ENCODE results near the gene DPYSL5. TPM values are rescaled to one million over a fixed set of nuclear protein-coding genes. Genes with fewer than 3 reads are reported as not detected.
A peak's percentile ranks its signal among the peaks of the same experiment; 100 is the strongest.

DPYSL5 gene
- polyA plus RNA-seq, 3 donors: not detected

- Histone ChIP-seq H3K27ac (ENCODE audit: low read depth in 1 of 2, low read length in 2 of 2) (no peak overlapping the region), H3K79me2 (ENCODE audit: insufficient read depth, low read length) (no peaks in the 10 kb centered on the region), H3K4me1 (ENCODE audit: control insufficient read depth in 1 of 2, insufficient read depth in 2 of 2, low read length in 2 of 2) (peaks cover 16 to 25% of the 10 kb centered on the region in 2 donors), H3K9ac (ENCODE audit: insufficient read depth, low read length, poor library complexity, severe bottlenecking) (no peak overlapping the region), H3K36me3 (replicated peaks in 1 of 2; ENCODE audit: control insufficient read depth in 1 of 2, insufficient read depth in 2 of 2, low read length in 2 of 2) (no peaks in the 10 kb centered on the region), H3K27me3 (ENCODE audit: control insufficient read depth in 2 of 2, insufficient read depth in 2 of 2, low read length in 2 of 2) (peaks cover 70 to 77% of the 10 kb centered on the region in 2 donors), H3K9me3 (replicated peaks in 1 of 2; ENCODE audit: control insufficient read depth in 1 of 2, insufficient read depth in 1 of 2, low read length in 2 of 2) (peaks cover 0 to 19% of the 10 kb centered on the region in 2 donors), H3K4me3 (replicated peaks in 1 of 3; ENCODE audit: low read depth in 2 of 3, low read length in 3 of 3) (no peak overlapping the region), H2AFZ (ENCODE audit: insufficient read depth, low read depth, low read length, poor library complexity, severe bottlenecking) (no peak overlapping the region), H4K20me1 (ENCODE audit: insufficient read depth, low read length) (no peaks in the 10 kb centered on the region), H3K4me2 (replicated peaks; ENCODE audit: extremely low read depth, low read length, poor library complexity, severe bottlenecking) (no peak overlapping the region)
- DNase-seq: no peak
- Mint-ChIP-seq H3K4me1 (peaks cover 18% of the 10 kb centered on the region), H3K36me3 (no peaks in the 10 kb centered on the region), H3K27ac (no peak overlapping the region), H3K9me3 (peaks cover 0 to 8% (median 0%) of the 10 kb centered on the region in 7 donors), H3K4me3 (peak overlapping the region in 1 of 2 donors; percentile 72), H3K27me3 (ENCODE audit: low read depth in 3 of 3) (peaks cover 58 to 84% (median 70%) of the 10 kb centered on the region in 3 donors)
- intact Hi-C loops (cut with micrococcal nuclease): no loop called here
- no peak for TF ChIP-seq CTCF (IDR thresholded peaks at IDR 0.05)
- 80% methylated on average over 1 of the region's 1 CpG for WGBS (ENCODE audit: insufficient coverage)
Observed at GRCh38 chr2:26850505-26850904, 2.6 kb downstream of the DPYSL5 start.

GRCh38 chr2:26852405-26853306 lies 4.7 kb downstream of the DPYSL5 start:
- Histone ChIP-seq H2AFZ (ENCODE audit: insufficient read depth, low read depth, low read length, poor library complexity, severe bottlenecking) (no peak overlapping the region), H3K27ac (ENCODE audit: low read depth in 1 of 2, low read length in 2 of 2) (no peak overlapping the region), H3K9ac (ENCODE audit: insufficient read depth, low read length, poor library complexity, severe bottlenecking) (no peak overlapping the region), H3K4me3 (replicated peaks in 1 of 3; ENCODE audit: low read depth in 2 of 3, low read length in 3 of 3) (no peak overlapping the region), H3K4me1 (ENCODE audit: control insufficient read depth in 1 of 2, insufficient read depth in 2 of 2, low read length in 2 of 2) (peaks cover 14 to 21% of the 10 kb centered on the region in 2 donors), H4K20me1 (ENCODE audit: insufficient read depth, low read length) (no peaks in the 10 kb centered on the region), H3K4me2 (replicated peaks; ENCODE audit: extremely low read depth, low read length, poor library complexity, severe bottlenecking) (no peak overlapping the region), H3K36me3 (replicated peaks in 1 of 2; ENCODE audit: control insufficient read depth in 1 of 2, insufficient read depth in 2 of 2, low read length in 2 of 2) (no peaks in the 10 kb centered on the region), H3K79me2 (ENCODE audit: insufficient read depth, low read length) (no peaks in the 10 kb centered on the region), H3K9me3 (replicated peaks in 1 of 2; ENCODE audit: control insufficient read depth in 1 of 2, insufficient read depth in 1 of 2, low read length in 2 of 2) (peaks cover 0 to 19% of the 10 kb centered on the region in 2 donors), H3K27me3 (ENCODE audit: control insufficient read depth in 2 of 2, insufficient read depth in 2 of 2, low read length in 2 of 2) (peaks cover 56 to 68% of the 10 kb centered on the region in 2 donors)
- Mint-ChIP-seq H3K4me1 (peaks cover 10% of the 10 kb centered on the region), H3K27ac (peak overlapping the region in 1 of 7 donors; percentile 42), H3K27me3 (ENCODE audit: low read depth in 3 of 3) (peaks cover 45 to 68% (median 60%) of the 10 kb centered on the region in 3 donors), H3K9me3 (peaks cover 0 to 5% (median 0%) of the 10 kb centered on the region in 7 donors), H3K36me3 (no peaks in the 10 kb centered on the region), H3K4me3 (peak overlapping the region in 1 of 2 donors; percentile 61)
- intact Hi-C loops (cut with micrococcal nuclease): no loop called here
- no peak for TF ChIP-seq CTCF (IDR thresholded peaks at IDR 0.05)
- WGBS (ENCODE audit: insufficient coverage): 81% methylated on average over 5 of the region's 7 CpGs
- no peak for DNase-seq

Data from CD14-positive monocyte (primary cell).